Transverse colon (tissue), 4 donors: ENCODE measurements around the gene PDZD8.

Experiments
- CTCF ChIP-seq, 5 experiments: fragments of 200-600 bp in 3 of 5; fragments of 450-650 bp in 2 of 5; sonication (generic) in 3 of 5; IDR thresholded peaks; 1 replicate in 2 of 5; 2 replicates in 3 of 5; pipeline ENCODE4 v1.5.1; 2016 to 2017; ENCODE audit warnings: antibody characterized with exemption in 5 of 5, inconsistent platforms in 3 of 5, mild to moderate bottlenecking in 2 of 5, moderate library complexity in 1 of 5
- EP300 ChIP-seq: sonication (generic); formaldehyde crosslinking; IDR thresholded peaks from one replicate; pipeline ENCODE4 v1.6.1; 2017; ENCODE audit warnings: antibody characterized with exemption, low read depth
- POLR2A ChIP-seq: fragments of 450-650 bp; IDR thresholded peaks from one replicate; pipeline ENCODE4 v1.6.1; 2016; ENCODE audit warnings: antibody characterized with exemption, mild to moderate bottlenecking, moderate library complexity
- POLR2AphosphoS5 ChIP-seq, 3 donors: sonication (generic); formaldehyde crosslinking; IDR thresholded peaks; one replicate each; pipeline ENCODE4 v1.6.1; 2016; ENCODE audit warnings: antibody characterized with exemption in 3 of 3

DNA sequence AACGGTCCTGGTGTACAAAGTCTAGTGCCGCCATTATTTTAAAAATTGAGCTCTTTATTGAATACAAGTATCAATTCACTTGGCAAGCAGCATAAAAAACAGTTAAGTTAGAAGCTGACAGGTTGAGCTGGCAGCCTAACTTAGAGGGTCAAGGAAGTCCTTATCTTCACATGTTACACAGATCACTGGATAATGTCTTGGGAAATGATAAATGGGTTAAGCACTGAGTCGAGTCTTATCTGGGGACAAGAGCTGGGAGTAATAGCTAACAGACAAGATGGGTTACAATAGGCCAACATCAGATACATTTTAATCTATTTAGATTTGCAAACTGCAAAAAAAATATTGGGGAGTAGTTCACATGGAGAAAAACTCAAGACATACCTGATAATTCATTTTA is 100.1 kb downstream of the PDZD8 start:
- TF ChIP-seq CTCF (IDR thresholded peaks at IDR 0.05) (no peak), POLR2A (no peak), EP300 (no peak), POLR2AphosphoS5 (IDR thresholded peaks at IDR 0.05) (no peak)
